Mesothelial cell of epicardium (in vitro differentiated cells): ENCODE data around the gene TXNDC17. TPM values are rescaled to one million over a fixed set of nuclear protein-coding genes. Genes with fewer than 3 reads are reported as not detected.
A peak's percentile ranks its signal among the peaks of the same experiment; 100 is the strongest.
"Not testable (repeated sequence)": the region's sequence is repeated elsewhere in the genome, so short reads cannot be mapped to it uniquely, and the experiment has no call there.

Experiments used
- DNase-seq, 2 experiments: peaks; one replicate each; pipeline ENCODE4 v3.0.0; 2021; ENCODE audit warnings: low spot score in 2 of 2; ENCODE audit not compliant: unreplicated experiment in 2 of 2
- H3K27ac Mint-ChIP-seq: 2 replicates; pipeline ENCODE4 v1.8.0; 2021; ENCODE audit warnings: mixed read lengths
- H3K27me3 Mint-ChIP-seq: 2 replicates; pipeline ENCODE4 v1.8.0; 2021; ENCODE audit warnings: low read depth, mixed read lengths
- H3K36me3 Mint-ChIP-seq: 2 replicates; pipeline ENCODE4 v1.8.0; 2021; ENCODE audit warnings: mixed read lengths
- H3K4me1 Mint-ChIP-seq: 2 replicates; pipeline ENCODE4 v1.8.0; 2021; ENCODE audit warnings: mixed read lengths
- H3K4me3 Mint-ChIP-seq: 2 replicates; pipeline ENCODE4 v1.8.0; 2021; ENCODE audit warnings: mild to moderate bottlenecking, moderate library complexity, mixed read lengths
- H3K9me3 Mint-ChIP-seq: 2 replicates; pipeline ENCODE4 v1.8.0; 2021; ENCODE audit warnings: mixed read lengths
- total RNA-seq: library from RNA; stranded (reverse); gene quantifications from 3 replicates; pipeline ENCODE4 v1.2.1, GENCODE V29; 2021
- TF ChIP-seq, protein P1 (sequence below): fragments of 200-600 bp; sonication (generic); IDR thresholded peaks from one replicate; pipeline ENCODE4 v1.5.0; 2021; ENCODE audit warnings: antibody characterized with exemption; ENCODE audit not compliant: unreplicated experiment

Gene TXNDC17
- 41.0 to 52.4 TPM (median 45.5 TPM) in 3 replicates for total RNA-seq

DNA sequence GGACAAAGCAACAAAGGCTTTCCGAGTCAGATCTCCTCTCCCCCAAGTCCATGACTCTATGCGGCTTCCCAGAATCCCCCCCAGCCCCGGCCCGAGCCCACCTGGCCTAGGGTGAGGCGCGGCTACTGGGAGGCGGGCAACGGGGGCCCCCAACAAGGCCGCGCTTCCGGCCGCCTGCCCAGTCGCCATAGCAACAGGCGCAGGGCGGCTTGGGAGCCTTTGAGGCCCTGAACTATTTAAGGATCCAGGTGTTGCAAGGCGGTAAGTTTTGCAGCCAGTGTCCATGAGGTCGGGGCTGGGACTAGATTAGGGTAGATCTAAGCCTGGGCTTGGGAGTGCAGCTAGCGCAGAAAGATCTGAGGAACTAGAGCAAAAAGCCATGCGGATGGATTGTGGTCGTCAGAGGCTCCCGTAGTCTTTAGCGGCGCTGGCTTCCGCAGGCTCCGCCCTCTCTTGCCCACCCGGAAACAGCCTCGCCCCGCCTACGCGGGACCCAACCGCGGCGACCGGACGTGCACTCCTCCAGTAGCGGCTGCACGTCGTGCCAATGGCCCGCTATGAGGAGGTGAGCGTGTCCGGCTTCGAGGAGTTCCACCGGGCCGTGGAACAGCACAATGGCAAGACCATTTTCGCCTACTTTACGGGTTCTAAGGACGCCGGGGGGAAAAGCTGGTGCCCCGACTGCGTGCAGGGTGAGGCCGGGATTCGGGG is at the start of gene TXNDC17, which contains the start of gene KIAA0753:
Gene TXNDC17, plus strand, starts transcription at position 525 of the 711 bp plus-strand sequence. Its CDS starts 23 bp downstream, at position 548.
Gene KIAA0753, minus strand, starts transcription at position 176 of the 711 bp plus-strand sequence. CDS start 5,608 bp downstream, outside the sequence.
- Mint-ChIP-seq H3K27ac (peak within 1 kb of the TSS; percentile 99), H3K36me3 (peaks cover 4% of the 10 kb centered on the region), H3K9me3 (no peaks in the 10 kb centered on the region), H3K27me3 (no peaks in the 10 kb centered on the region), H3K4me3 (peak within 1 kb of the TSS; percentile 96), H3K4me1 (peaks cover 28% of the 10 kb centered on the region)
- peak; percentile 84 to 91 for DNase-seq
- TF ChIP-seq, protein P1, sequence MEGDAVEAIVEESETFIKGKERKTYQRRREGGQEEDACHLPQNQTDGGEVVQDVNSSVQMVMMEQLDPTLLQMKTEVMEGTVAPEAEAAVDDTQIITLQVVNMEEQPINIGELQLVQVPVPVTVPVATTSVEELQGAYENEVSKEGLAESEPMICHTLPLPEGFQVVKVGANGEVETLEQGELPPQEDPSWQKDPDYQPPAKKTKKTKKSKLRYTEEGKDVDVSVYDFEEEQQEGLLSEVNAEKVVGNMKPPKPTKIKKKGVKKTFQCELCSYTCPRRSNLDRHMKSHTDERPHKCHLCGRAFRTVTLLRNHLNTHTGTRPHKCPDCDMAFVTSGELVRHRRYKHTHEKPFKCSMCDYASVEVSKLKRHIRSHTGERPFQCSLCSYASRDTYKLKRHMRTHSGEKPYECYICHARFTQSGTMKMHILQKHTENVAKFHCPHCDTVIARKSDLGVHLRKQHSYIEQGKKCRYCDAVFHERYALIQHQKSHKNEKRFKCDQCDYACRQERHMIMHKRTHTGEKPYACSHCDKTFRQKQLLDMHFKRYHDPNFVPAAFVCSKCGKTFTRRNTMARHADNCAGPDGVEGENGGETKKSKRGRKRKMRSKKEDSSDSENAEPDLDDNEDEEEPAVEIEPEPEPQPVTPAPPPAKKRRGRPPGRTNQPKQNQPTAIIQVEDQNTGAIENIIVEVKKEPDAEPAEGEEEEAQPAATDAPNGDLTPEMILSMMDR = no peak

DNA sequence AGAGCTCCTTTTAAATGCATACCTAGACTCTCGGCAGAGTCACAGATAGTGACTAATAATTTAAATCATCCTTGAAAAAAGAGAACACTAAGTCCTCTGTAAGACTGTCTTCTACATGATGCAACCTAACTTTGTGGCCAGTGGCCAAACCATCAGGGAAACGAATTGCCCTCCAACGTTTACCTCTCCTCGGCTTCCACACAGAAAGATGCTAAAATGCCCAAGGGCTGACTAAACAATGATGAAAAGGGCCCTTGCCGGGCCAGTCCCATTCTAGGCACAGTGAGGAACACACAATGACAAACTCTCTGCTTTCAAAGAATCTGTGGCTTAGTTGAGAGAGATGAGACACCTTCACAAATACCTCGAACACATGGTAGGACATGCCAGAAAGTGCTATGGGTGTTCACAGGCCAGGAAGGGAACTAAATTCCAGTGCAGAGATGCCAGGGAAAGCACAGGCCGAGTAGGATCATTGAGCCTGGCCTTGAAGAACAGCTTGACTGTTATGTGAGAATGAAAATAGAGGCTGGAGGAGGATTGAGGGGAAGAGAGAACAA is 49.2 kb upstream of the TXNDC17 start:
- TF ChIP-seq, protein P1 = no peak
- Mint-ChIP-seq H3K4me1 (no peaks in the 10 kb centered on the region), H3K4me3 (no peak overlapping the region), H3K36me3 (peaks cover 58% of the 10 kb centered on the region), H3K9me3 (no peaks in the 10 kb centered on the region), H3K27ac (no peak overlapping the region), H3K27me3 (no peaks in the 10 kb centered on the region)
- no peak for DNase-seq

DNA sequence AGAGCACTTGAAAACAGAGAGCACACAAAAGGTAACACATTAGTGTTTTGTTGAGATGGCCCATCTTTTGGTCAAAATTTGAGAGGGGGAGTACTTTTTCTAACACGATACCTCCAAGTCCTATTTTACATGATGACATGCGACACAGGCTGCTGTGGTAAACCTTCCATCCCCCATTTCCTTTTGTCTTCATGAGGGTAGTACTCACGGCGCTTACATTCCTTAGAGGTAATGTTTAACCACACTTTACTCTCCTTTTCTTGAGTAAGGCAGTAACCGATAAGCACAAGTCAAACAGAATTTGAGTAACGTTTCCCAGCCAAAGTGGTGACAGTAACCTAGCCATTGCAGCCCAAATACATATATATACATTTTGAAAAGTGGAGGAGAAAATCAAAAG is 48.7 kb upstream of the TXNDC17 start:
- no peaks in the 10 kb centered on the region for H3K4me1 Mint-ChIP-seq
- no peaks in the 10 kb centered on the region for H3K27me3 Mint-ChIP-seq
- TF ChIP-seq, protein P1 = no peak
- H3K36me3 Mint-ChIP-seq = peaks cover 57% of the 10 kb centered on the region
- DNase-seq = no peak
- H3K9me3 Mint-ChIP-seq = no peaks in the 10 kb centered on the region
- H3K4me3 Mint-ChIP-seq = no peak overlapping the region
- no peak overlapping the region for H3K27ac Mint-ChIP-seq

DNA sequence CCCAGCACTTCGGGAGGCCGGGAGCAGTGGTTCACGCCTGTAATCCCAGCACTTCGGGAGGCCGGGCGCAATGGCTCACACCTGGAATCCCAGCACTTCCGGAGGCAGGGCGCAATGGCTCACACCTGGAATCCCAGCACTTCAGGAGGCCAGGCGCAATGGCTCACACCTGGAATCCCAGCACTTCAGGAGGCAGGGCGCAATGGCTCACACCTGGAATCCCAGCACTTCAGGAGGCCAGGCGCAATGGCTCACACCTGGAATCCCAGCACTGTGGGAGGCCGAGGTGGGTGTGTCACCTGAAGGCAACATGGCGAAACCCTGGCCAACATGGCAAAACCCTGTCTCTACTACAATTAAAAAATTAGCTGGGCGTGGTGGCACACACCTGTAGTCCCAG is 47.5 kb upstream of the TXNDC17 start:
- H3K4me3 Mint-ChIP-seq, H3K4me1 Mint-ChIP-seq, H3K9me3 Mint-ChIP-seq, H3K27me3 Mint-ChIP-seq, H3K27ac Mint-ChIP-seq, DNase-seq: not testable (repeated sequence)
- H3K36me3 Mint-ChIP-seq = peaks cover 50% of the 10 kb centered on the region

DNA sequence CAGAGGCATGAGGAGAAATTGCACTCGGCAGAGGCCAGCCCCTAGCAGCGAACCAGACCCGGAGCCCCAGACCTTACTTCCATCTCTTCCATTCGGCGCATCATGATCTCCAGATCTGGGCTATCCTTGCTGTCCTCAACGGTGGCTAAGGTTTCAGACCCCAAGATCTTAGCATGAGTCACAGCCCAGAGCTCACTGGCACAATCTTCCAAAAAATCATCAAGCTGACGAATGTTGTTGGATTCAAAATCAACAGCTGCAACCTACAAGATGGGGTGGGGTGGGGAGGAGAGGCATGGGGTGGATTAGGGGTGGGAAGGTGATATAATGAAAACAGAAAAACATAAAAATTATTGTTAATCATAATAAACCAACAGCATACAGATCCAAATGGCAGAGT is 44.8 kb upstream of the TXNDC17 start:
- H3K4me1 Mint-ChIP-seq = no peaks in the 10 kb centered on the region
- H3K27me3 Mint-ChIP-seq = no peaks in the 10 kb centered on the region
- TF ChIP-seq, protein P1 = no peak
- no peaks in the 10 kb centered on the region for H3K9me3 Mint-ChIP-seq
- no peak for DNase-seq
- peaks cover 36% of the 10 kb centered on the region for H3K36me3 Mint-ChIP-seq
- no peak overlapping the region for H3K4me3 Mint-ChIP-seq
- no peak overlapping the region for H3K27ac Mint-ChIP-seq

DNA sequence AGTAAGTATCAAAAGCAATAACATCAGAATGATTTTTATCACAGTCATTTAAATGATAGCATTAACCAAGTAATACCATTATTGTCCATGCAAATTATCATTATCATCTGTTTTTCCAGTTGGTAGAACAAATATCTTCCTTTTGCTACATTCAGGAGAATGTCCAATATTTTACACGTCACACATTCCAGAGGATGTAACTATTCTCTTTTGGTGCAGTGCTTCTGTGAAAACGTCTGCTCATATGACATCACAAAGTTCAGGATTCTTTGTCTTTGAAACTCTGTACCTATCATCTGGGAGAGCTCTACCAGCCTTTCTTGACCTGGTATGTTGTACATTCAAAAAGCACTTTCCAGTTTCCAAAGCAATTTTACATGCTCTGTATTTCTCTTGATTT is 44.3 kb upstream of the TXNDC17 start:
- H3K27me3 Mint-ChIP-seq = no peaks in the 10 kb centered on the region
- no peak for DNase-seq
- no peak overlapping the region for H3K4me3 Mint-ChIP-seq
- H3K27ac Mint-ChIP-seq = no peak overlapping the region
- peaks cover 36% of the 10 kb centered on the region for H3K36me3 Mint-ChIP-seq
- TF ChIP-seq, protein P1 = no peak
- no peaks in the 10 kb centered on the region for H3K4me1 Mint-ChIP-seq
- H3K9me3 Mint-ChIP-seq = no peaks in the 10 kb centered on the region
